Thyroid gland (tissue), 4 donors: Measurements from ENCODE around the gene SRPRB. TPM values are rescaled to one million over a fixed set of nuclear protein-coding genes. Genes with fewer than 3 reads are reported as not detected.

ENCODE experiments used
- DNase-seq, 2 donors: peaks; one replicate each; pipeline ENCODE4 v3.0.0-alpha.2; 2019
- H3K27ac ChIP-seq, 3 donors: fragments of 200-600 bp; sonication (generic); 1 replicate in 2 of 3; 2 replicates in 1 of 3; pipeline ENCODE4 v1.5.1; 2016 to 2019; ENCODE audit warnings: mild to moderate bottlenecking in 1 of 3, moderate library complexity in 1 of 3
- H3K27me3 ChIP-seq: fragments of 200-600 bp; sonication (generic); one replicate; pipeline ENCODE4 v1.5.1; 2019
- H3K36me3 ChIP-seq, 2 donors: fragments of 200-600 bp; sonication (generic); one replicate each; pipeline ENCODE4 v1.5.1; 2016 to 2019
- H3K4me1 ChIP-seq, 2 donors: fragments of 200-600 bp; sonication (generic); one replicate each; pipeline ENCODE4 v1.5.1; 2017 to 2019
- H3K4me3 ChIP-seq, 3 donors: fragments of 200-600 bp; sonication (generic); replicated peaks in 1 of 3; 1 replicate in 2 of 3; 2 replicates in 1 of 3; pipeline ENCODE4 v1.5.1; 2016; ENCODE audit warnings: mild to moderate bottlenecking in 1 of 3
- H3K9me3 ChIP-seq: fragments of 200-600 bp; sonication (generic); one replicate; pipeline ENCODE4 v1.5.1; 2017
- POLR2A ChIP-seq, 2 donors: fragments of 450-650 bp; IDR thresholded peaks; one replicate each; pipeline ENCODE4 v1.6.1; 2017; ENCODE audit warnings: antibody characterized with exemption in 2 of 2, mild to moderate bottlenecking in 2 of 2, moderate library complexity in 1 of 2
- WGBS, 2 donors: methylation state at CpG; one replicate each; pipeline ENCODE4 v1.1.5; 2017; 5-methylcytosine and 5-hydroxymethylcytosine counted together
- intact Hi-C: fragments of 100-400 bp; cut with DNase I; formaldehyde crosslinking; loops from one replicate; pipeline ENCODE4 v1.15.1; 2023
- total RNA-seq, 4 donors: library from RNA; depleted of rRNA; stranded (reverse); fragments of >200 nt; gene quantifications; one replicate each; pipeline ENCODE4 v1.2.3, GENCODE V29; 2016
- TF ChIP-seq, protein P1 (sequence below), 6 experiments: fragments of 200-600 bp in 3 of 6; fragments of 450-650 bp in 3 of 6; sonication (generic) in 3 of 6; IDR thresholded peaks; one replicate each; pipeline ENCODE4 v1.5.1; 2016 to 2019; ENCODE audit warnings: antibody characterized with exemption in 6 of 6, mild to moderate bottlenecking in 2 of 6, inconsistent platforms in 1 of 6, moderate library complexity in 1 of 6

SRPRB gene
- total RNA-seq, 4 donors from 2014 or later, result 26.9 to 55.9 (median 45.2) TPM

DNA sequence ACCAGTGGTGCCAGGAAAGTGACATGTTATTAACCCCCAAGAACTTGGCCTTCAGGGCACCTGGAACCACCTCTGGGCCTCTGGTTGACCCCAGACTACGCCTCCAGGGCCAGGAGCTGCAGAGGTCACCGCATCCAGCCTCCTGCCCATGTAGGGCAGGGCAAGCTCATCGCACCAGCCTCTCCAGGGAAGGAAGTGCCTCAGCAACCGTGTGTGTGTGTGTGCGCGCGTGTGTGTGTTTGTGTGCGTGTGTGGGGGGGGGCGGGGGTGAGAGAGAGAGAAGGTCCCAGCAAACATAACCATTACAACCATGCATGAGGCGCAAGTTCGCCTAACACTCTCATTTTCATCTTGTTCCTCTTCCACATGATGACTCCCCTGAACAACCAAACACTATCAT lies 58.3 kb downstream of the SRPRB start:
- Histone ChIP-seq H3K4me3 (no peak overlapping the region), H3K36me3 (no peaks in the 10 kb centered on the region), H3K9me3 (no peaks in the 10 kb centered on the region), H3K27ac (no peak overlapping the region), H3K27me3 (no peaks in the 10 kb centered on the region), H3K4me1 (no peaks in the 10 kb centered on the region)
- no peak for DNase-seq
- intact Hi-C loops, result no loop called here
- WGBS, 2 donors, result 80 to 87% methylated on average over 11 of the region's 11 CpGs
- no peak for TF ChIP-seq POLR2A (IDR thresholded peaks at IDR 0.05)
- TF ChIP-seq, protein P1, sequence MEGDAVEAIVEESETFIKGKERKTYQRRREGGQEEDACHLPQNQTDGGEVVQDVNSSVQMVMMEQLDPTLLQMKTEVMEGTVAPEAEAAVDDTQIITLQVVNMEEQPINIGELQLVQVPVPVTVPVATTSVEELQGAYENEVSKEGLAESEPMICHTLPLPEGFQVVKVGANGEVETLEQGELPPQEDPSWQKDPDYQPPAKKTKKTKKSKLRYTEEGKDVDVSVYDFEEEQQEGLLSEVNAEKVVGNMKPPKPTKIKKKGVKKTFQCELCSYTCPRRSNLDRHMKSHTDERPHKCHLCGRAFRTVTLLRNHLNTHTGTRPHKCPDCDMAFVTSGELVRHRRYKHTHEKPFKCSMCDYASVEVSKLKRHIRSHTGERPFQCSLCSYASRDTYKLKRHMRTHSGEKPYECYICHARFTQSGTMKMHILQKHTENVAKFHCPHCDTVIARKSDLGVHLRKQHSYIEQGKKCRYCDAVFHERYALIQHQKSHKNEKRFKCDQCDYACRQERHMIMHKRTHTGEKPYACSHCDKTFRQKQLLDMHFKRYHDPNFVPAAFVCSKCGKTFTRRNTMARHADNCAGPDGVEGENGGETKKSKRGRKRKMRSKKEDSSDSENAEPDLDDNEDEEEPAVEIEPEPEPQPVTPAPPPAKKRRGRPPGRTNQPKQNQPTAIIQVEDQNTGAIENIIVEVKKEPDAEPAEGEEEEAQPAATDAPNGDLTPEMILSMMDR (IDR thresholded peaks at IDR 0.05), result no peak

DNA sequence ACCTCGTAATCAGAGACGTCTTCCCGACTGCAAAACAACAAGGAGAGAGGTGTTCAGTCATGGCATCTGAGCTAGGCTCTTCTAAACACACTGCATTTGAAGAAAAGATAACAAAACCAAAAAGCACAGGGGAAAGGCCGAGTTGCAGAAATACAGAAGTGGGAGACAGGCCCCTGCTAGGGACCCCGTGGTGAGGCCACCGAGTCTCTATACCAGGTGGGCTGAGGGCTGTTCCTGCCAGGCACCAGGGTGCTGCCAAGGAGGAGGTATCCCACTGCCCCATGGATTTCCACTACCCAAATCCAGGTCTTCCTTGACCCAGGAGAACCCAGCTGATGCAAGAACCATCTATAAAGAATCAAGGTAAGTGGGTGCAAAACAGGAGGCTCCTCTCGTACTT lies 59.0 kb downstream of the SRPRB start:
- 72 to 81% methylated on average over 7 of the region's 7 CpGs for WGBS, 2 donors
- no peak for DNase-seq
- no peak overlapping the region for H3K27ac ChIP-seq
- intact Hi-C loops, result no loop called here
- H3K4me1 ChIP-seq, result no peaks in the 10 kb centered on the region
- H3K27me3 ChIP-seq, result no peaks in the 10 kb centered on the region
- TF ChIP-seq, protein P1 (IDR thresholded peaks at IDR 0.05), result no peak
- no peak for TF ChIP-seq POLR2A (IDR thresholded peaks at IDR 0.05)
- no peaks in the 10 kb centered on the region for H3K36me3 ChIP-seq
- no peaks in the 10 kb centered on the region for H3K9me3 ChIP-seq
- no peak overlapping the region for H3K4me3 ChIP-seq

DNA sequence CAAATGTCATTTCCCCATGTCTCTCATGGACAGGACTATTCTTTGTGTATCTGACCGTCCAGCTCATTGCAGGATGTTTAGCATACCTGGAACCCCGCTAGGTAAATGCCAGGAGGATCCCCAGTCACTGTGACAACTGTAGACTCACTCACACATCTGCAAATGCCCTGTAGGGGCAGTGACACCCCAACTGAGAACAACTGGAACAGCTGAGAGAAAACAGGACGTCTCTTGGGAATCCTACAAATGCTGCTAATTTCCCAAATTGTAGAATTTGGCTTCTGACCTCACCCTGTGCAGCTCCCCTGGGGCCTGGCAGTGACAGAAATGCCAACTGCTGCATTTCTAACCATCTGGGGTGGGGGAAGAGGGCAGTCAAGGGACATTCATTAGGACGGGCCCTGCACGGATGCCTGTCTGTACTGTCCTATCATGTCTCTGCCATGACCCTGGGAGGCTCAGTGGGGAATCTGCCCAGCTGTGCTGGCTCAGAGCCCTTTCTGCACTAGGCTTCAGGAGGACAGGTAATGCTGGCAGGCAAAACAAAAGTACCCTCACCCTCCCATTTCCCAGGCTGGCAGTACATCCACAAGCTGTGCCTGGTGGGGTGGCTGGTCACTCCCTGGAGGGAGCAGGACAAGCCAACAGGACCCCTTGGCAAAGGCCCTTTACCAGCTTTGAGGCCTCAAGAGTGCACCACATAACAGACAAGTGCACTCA lies 59.7 kb downstream of the SRPRB start:
- intact Hi-C loops, result no loop called here
- 84 to 91% methylated on average over 5 of the region's 5 CpGs for WGBS, 2 donors
- Histone ChIP-seq H3K9me3 (no peaks in the 10 kb centered on the region), H3K4me1 (no peaks in the 10 kb centered on the region), H3K36me3 (no peaks in the 10 kb centered on the region), H3K27ac (no peak overlapping the region), H3K27me3 (no peaks in the 10 kb centered on the region), H3K4me3 (no peak overlapping the region)
- TF ChIP-seq, protein P1 (IDR thresholded peaks at IDR 0.05), result no peak
- no peak for TF ChIP-seq POLR2A (IDR thresholded peaks at IDR 0.05)
- no peak for DNase-seq

DNA sequence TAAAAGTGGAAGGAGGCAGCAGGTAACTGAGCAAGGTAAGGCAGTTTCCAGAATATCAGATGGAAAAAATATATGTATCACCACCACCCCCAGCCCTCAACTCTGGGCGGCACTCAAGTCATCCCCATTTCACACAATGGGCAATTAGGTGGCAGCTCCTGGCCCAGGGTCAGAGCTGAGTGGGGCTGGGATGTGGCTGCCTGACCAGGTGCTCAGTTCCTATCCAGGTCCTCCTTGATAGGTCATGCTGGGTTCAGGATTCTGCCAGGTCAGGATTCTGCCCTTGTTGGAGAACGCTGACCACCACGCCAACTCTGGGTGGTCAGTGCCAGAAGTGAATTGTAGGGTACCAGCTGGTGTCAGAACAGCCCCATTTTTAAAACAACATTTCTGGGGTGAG lies 60.5 kb downstream of the SRPRB start:
- Histone ChIP-seq H3K27me3 (no peaks in the 10 kb centered on the region), H3K4me1 (no peaks in the 10 kb centered on the region), H3K27ac (no peak overlapping the region), H3K4me3 (no peak overlapping the region), H3K36me3 (no peaks in the 10 kb centered on the region), H3K9me3 (no peaks in the 10 kb centered on the region)
- intact Hi-C loops, result no loop called here
- DNase-seq, result no peak
- no peak for TF ChIP-seq POLR2A (IDR thresholded peaks at IDR 0.05)
- TF ChIP-seq, protein P1 (IDR thresholded peaks at IDR 0.05), result no peak
- 98 to 100% methylated on average over 3 of the region's 3 CpGs for WGBS, 2 donors

DNA sequence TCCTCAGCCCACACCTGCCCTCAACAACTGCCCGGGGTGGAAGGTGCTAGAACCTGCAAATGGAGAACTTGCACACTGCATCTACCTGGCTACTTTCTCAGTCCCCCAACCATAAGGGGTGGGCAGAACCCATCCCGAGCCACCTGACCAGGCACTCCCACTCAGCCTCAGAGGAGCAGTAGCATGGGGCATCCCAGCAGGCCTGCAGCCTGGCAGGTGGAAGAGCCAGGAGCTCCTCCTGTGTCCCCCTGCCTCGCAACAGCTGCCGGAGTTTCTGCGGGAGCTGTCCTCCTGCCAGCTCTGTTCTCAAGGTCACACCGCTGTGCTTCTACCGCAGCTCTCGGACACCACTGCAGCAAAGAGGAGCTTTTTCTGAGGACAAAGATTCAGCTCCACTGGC lies 62.6 kb downstream of the SRPRB start:
- TF ChIP-seq, protein P1 (IDR thresholded peaks at IDR 0.05), result no peak
- no peak for TF ChIP-seq POLR2A (IDR thresholded peaks at IDR 0.05)
- Histone ChIP-seq H3K27me3 (no peaks in the 10 kb centered on the region), H3K4me1 (no peaks in the 10 kb centered on the region), H3K4me3 (no peak overlapping the region), H3K9me3 (no peaks in the 10 kb centered on the region), H3K27ac (no peak overlapping the region), H3K36me3 (no peaks in the 10 kb centered on the region)
- 75 to 87% methylated on average over 7 to 8 of the region's 8 CpGs for WGBS, 2 donors
- no peak for DNase-seq
- intact Hi-C loops, result no loop called here
